HG03045 (cell line): ENCODE results near the gene GSS.

Experiments used
- ATAC-seq: cut with Tn5 transposase; IDR thresholded peaks from one replicate; pipeline ENCODE4 v1.9.1; 2021; ENCODE audit warnings: mild to moderate bottlenecking, moderate library complexity; ENCODE audit not compliant: unreplicated experiment

GSS gene

GRCh38 chr20:34978092-34978744 lies 22.6 kb upstream of the GSS start:
- no peak for ATAC-seq

- no peak for ATAC-seq
Observed at GRCh38 chr20:34977365-34978091, 21.9 kb upstream of the GSS start.

GRCh38 chr20:34976286-34976685 lies 20.7 kb upstream of the GSS start:
- no peak for ATAC-seq

- no peak for ATAC-seq
Observed at GRCh38 chr20:34974246-34974645, 18.6 kb upstream of the GSS start.

- no peak for ATAC-seq
Observed at GRCh38 chr20:34971561-34972235, 16.1 kb upstream of the GSS start.

- no peak for ATAC-seq
Observed at GRCh38 chr20:34970846-34971560, 15.4 kb upstream of the GSS start.

- no peak for ATAC-seq
Observed at GRCh38 chr20:34970193-34970840, 14.7 kb upstream of the GSS start.

- ATAC-seq: no peak
Observed at GRCh38 chr20:34968042-34968775, 12.6 kb upstream of the GSS start.

- no peak for ATAC-seq
Observed at GRCh38 chr20:34967421-34967820, 11.8 kb upstream of the GSS start.

- no peak for ATAC-seq
Observed at GRCh38 chr20:34965051-34965450, 9.4 kb upstream of the GSS start.

- ATAC-seq: no peak
Observed at GRCh38 chr20:34964486-34964885, 8.9 kb upstream of the GSS start.

GRCh38 chr20:34956751-34957472 lies 1.3 kb upstream of the GSS start:
- no peak for ATAC-seq

GRCh38 chr20:34956041-34956458 lies 444 bp upstream of the GSS start:
- no peak for ATAC-seq

- ATAC-seq: no peak
Observed at GRCh38 chr20:34954904-34955230, 739 bp downstream of the GSS start.

GRCh38 chr20:34953960-34954359 lies 1.6 kb downstream of the GSS start:
- ATAC-seq: no peak

- ATAC-seq: no peak
Observed at GRCh38 chr20:34952671-34953070, 2.9 kb downstream of the GSS start.

GRCh38 chr20:34951652-34952051 lies 4.0 kb downstream of the GSS start:
- no peak for ATAC-seq

GRCh38 chr20:34951252-34951651 lies 4.4 kb downstream of the GSS start:
- no peak for ATAC-seq

- no peak for ATAC-seq
Observed at GRCh38 chr20:34949120-34949519, 6.5 kb downstream of the GSS start.

GRCh38 chr20:34948030-34948429 lies 7.6 kb downstream of the GSS start:
- no peak for ATAC-seq
